Neural progenitor cell (in vitro differentiated cells): ENCODE results near the gene CEP89. TPM values are rescaled to one million over a fixed set of nuclear protein-coding genes. Genes with fewer than 3 reads are reported as not detected.
A peak's percentile ranks its signal among the peaks of the same experiment; 100 is the strongest.
"Not testable (repeated sequence)": the region's sequence is repeated elsewhere in the genome, so short reads cannot be mapped to it uniquely, and the experiment has no call there.

Experiments
- DNase-seq: peaks from one replicate; pipeline ENCODE4 v3.0.0-alpha.2; 2016; ENCODE audit warnings: low spot score
- H2AFZ ChIP-seq: fragments of 200-600 bp; sonication (generic); replicated peaks from 2 replicates; pipeline ENCODE4 v1.6.1; 2016; ENCODE audit warnings: antibody characterized with exemption
- H3F3A ChIP-seq: fragments of 200-600 bp; sonication (generic); 2 replicates; pipeline ENCODE4 v1.6.1; 2016; ENCODE audit warnings: antibody characterized with exemption, low read depth
- H3K27ac ChIP-seq: fragments of 200-600 bp; sonication (generic); 2 replicates; pipeline ENCODE4 v1.5.1; 2016; ENCODE audit warnings: mild to moderate bottlenecking
- H3K27me3 ChIP-seq: fragments of 200-600 bp; sonication (generic); 2 replicates; pipeline ENCODE4 v1.6.1; 2016; ENCODE audit warnings: mild to moderate bottlenecking, moderate library complexity
- H3K36me3 ChIP-seq: fragments of 200-600 bp; sonication (generic); 2 replicates; pipeline ENCODE4 v1.5.1; 2016
- H3K4me1 ChIP-seq: fragments of 200-600 bp; sonication (generic); 2 replicates; pipeline ENCODE4 v1.6.1; 2016; ENCODE audit warnings: mixed run types
- H3K4me2 ChIP-seq: fragments of 200-600 bp; sonication (generic); 2 replicates; pipeline ENCODE4 v1.6.1; 2016
- H3K4me3 ChIP-seq: fragments of 200-600 bp; sonication (generic); 2 replicates; pipeline ENCODE4 v1.5.1; 2016
- H3K79me2 ChIP-seq: fragments of 200-600 bp; sonication (generic); 2 replicates; pipeline ENCODE4 v1.6.1; 2016; ENCODE audit warnings: low read depth
- H3K9ac ChIP-seq: fragments of 200-600 bp; sonication (generic); 2 replicates; pipeline ENCODE4 v1.6.1; 2016
- H3K9me3 ChIP-seq: fragments of 200-600 bp; sonication (generic); 2 replicates; pipeline ENCODE4 v1.5.1; 2016; ENCODE audit warnings: low read depth
- H4K20me1 ChIP-seq: fragments of 200-600 bp; sonication (generic); 2 replicates; pipeline ENCODE4 v1.6.1; 2016; ENCODE audit warnings: low read depth
- H3K27ac Mint-ChIP-seq: 3 replicates; pipeline ENCODE4 v1.8.0; 2021; ENCODE audit warnings: mixed read lengths
- H3K27me3 Mint-ChIP-seq: 2 replicates; pipeline ENCODE4 v1.8.0; 2022; ENCODE audit warnings: low read depth, mild to moderate bottlenecking, inconsistent platforms, moderate library complexity, mixed read lengths; ENCODE audit not compliant: insufficient read depth
- H3K36me3 Mint-ChIP-seq: 3 replicates; pipeline ENCODE4 v1.8.0; 2021; ENCODE audit warnings: mixed read lengths
- H3K4me1 Mint-ChIP-seq: 3 replicates; pipeline ENCODE4 v1.8.0; 2021; ENCODE audit warnings: mixed read lengths
- H3K4me3 Mint-ChIP-seq: 3 replicates; pipeline ENCODE4 v1.8.0; 2021; ENCODE audit warnings: mild to moderate bottlenecking, moderate library complexity, mixed read lengths
- H3K9me3 Mint-ChIP-seq: 3 replicates; pipeline ENCODE4 v1.8.0; 2020; ENCODE audit warnings: mixed read lengths
- EZH2 ChIP-seq: fragments of 200-600 bp; sonication (generic); IDR thresholded peaks from 2 replicates; pipeline ENCODE4 v1.6.1; 2017; ENCODE audit warnings: antibody characterized with exemption, mild to moderate bottlenecking, moderate library complexity
- EZH2phosphoT487 ChIP-seq: fragments of 200-600 bp; sonication (generic); IDR thresholded peaks from 2 replicates; pipeline ENCODE4 v1.6.1; 2017; ENCODE audit warnings: antibody characterized with exemption
- total RNA-seq: library from RNA; depleted of rRNA; stranded (reverse); fragments of >200 nt; gene quantifications from 2 replicates; pipeline ENCODE4 v1.2.3, GENCODE V29; 2015; ENCODE audit warnings: low replicate concordance
- TF ChIP-seq, protein P1 (sequence below): fragments of 200-600 bp; sonication (generic); IDR thresholded peaks from 2 replicates; pipeline ENCODE4 v1.5.1; 2017; ENCODE audit warnings: antibody characterized with exemption, mild to moderate bottlenecking

Gene CEP89
- total RNA-seq, 1 donor from 2014 or later = 26.1 TPM

DNA sequence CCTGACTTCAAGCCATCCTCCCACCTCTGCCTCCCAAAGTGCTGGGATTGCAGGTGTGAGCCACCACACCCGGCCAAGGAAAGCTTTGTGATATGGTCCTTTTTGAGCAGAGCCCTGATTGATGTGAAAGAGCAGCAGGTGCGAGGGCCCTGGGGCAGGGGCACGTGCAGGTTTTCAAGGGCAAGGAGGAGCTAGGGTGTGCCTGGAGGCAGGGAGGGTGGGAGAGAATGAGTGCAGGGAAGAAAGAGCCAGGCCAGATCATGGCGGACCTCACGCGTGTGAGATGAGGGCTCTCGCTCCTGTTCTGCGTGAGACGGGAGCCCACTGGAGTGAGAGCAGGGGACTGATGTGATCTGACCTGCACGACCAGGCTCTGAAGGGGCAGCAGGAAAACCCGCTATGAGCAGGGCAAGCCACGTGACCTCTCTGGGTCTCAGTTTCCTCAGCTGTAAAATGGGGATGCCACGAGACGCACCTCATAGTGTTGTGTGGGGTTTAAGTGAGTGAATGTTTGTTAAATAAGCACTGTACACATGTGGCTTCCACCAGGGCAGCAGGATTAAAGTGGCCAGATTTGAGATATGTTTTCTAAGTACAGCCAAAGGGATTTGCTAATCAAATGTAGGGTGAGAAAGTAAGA, 26.1 kb upstream of the CEP89 start:
- no peaks in the 10 kb centered on the region for H3F3A ChIP-seq
- H3K27ac ChIP-seq = no peak overlapping the region
- no peaks in the 10 kb centered on the region for H3K9me3 ChIP-seq
- Mint-ChIP-seq H3K27me3 (peaks cover 2% of the 10 kb centered on the region), H3K9me3 (no peaks in the 10 kb centered on the region), H3K27ac (no peak overlapping the region), H3K36me3 (peaks cover 10% of the 10 kb centered on the region), H3K4me3 (no peak overlapping the region), H3K4me1 (no peaks in the 10 kb centered on the region)
- no peaks in the 10 kb centered on the region for H3K36me3 ChIP-seq
- H2AFZ ChIP-seq = no peak overlapping the region
- no peak for DNase-seq
- H3K4me3 ChIP-seq = no peak overlapping the region
- H3K27me3 ChIP-seq = no peaks in the 10 kb centered on the region
- H3K79me2 ChIP-seq = no peaks in the 10 kb centered on the region
- H3K4me2 ChIP-seq = no peak overlapping the region
- H3K4me1 ChIP-seq = no peaks in the 10 kb centered on the region
- TF ChIP-seq, protein P1, sequence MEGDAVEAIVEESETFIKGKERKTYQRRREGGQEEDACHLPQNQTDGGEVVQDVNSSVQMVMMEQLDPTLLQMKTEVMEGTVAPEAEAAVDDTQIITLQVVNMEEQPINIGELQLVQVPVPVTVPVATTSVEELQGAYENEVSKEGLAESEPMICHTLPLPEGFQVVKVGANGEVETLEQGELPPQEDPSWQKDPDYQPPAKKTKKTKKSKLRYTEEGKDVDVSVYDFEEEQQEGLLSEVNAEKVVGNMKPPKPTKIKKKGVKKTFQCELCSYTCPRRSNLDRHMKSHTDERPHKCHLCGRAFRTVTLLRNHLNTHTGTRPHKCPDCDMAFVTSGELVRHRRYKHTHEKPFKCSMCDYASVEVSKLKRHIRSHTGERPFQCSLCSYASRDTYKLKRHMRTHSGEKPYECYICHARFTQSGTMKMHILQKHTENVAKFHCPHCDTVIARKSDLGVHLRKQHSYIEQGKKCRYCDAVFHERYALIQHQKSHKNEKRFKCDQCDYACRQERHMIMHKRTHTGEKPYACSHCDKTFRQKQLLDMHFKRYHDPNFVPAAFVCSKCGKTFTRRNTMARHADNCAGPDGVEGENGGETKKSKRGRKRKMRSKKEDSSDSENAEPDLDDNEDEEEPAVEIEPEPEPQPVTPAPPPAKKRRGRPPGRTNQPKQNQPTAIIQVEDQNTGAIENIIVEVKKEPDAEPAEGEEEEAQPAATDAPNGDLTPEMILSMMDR = no peak
- no peak for TF ChIP-seq EZH2phosphoT487
- no peak for TF ChIP-seq EZH2
- no peaks in the 10 kb centered on the region for H4K20me1 ChIP-seq
- H3K9ac ChIP-seq = no peak overlapping the region

DNA sequence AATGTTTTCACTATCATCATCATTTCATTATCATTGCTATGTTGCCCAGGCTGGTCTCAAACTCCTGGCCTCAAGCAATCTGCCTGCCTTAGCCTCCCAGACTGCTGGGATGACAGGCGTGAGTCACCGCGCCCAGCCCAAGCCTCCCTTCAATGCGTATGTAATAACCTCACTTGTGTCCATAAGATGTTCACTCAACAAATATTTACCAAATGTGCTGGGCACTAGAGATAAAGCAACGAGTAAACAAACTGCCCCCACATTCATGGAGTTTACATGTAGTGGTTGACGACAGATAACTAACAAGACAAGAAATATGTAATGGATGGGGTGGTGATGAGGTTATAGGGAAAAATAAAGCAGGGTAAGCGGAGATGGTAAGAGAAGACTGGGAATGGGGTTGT, 25.3 kb upstream of the CEP89 start:
- not testable (repeated sequence) for H3K4me1 ChIP-seq, H3K27ac ChIP-seq, H3K79me2 ChIP-seq, DNase-seq, H3F3A ChIP-seq, H3K9me3 ChIP-seq, H2AFZ ChIP-seq, H3K27me3 ChIP-seq, H3K4me3 Mint-ChIP-seq, H3K9me3 Mint-ChIP-seq, H3K9ac ChIP-seq, H4K20me1 ChIP-seq, H3K4me3 ChIP-seq, H3K36me3 ChIP-seq, H3K27ac Mint-ChIP-seq, H3K4me2 ChIP-seq, H3K4me1 Mint-ChIP-seq, H3K27me3 Mint-ChIP-seq
- H3K36me3 Mint-ChIP-seq = peaks cover 10% of the 10 kb centered on the region

DNA sequence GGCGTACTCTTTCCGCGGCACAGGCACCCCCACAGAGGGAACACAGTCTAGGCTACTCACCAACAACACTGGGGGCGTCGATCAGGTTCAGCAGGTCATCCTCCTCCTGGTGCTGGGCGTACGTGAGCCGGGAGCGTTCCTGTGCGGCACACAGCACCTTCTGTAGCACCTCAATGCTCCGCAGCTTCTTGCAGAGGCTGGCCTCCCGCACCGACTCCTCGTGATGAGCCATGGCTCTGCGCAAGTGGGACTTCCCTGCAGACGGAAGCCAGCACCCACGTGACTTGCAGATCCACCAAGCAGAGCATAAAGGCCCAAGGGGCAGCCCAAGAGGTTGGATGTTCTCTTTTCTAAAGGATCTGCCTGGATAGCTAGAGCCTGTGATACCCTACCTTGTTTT, 24.2 kb upstream of the CEP89 start:
- H3K27ac Mint-ChIP-seq, H2AFZ ChIP-seq: not testable (repeated sequence)

DNA sequence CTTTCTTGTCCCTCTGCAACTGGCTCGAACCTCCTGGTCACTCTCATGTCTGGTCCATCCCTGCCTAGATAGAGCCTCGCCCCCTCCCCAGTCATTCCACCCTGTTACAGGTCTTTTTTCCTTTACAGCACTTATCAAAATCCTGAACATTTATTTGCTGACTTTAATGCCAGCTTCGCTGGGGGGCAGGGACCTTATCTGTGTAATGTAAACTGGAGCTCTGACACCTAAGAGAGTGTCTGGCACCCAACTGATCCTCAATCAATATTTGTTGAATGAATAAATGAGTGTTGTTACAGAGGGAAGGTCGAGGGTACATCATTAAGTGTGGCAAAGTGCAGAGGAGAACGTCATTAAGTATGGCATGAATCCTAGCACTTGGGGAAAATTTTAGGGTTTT, 17.0 kb upstream of the CEP89 start:
- no peak overlapping the region for H3K4me3 Mint-ChIP-seq
- Histone ChIP-seq H3K27me3 (no peaks in the 10 kb centered on the region), H3K4me1 (no peaks in the 10 kb centered on the region), H3K36me3 (no peaks in the 10 kb centered on the region), H2AFZ (no peak overlapping the region), H3K4me2 (no peak overlapping the region), H3K4me3 (no peak overlapping the region), H3K79me2 (no peaks in the 10 kb centered on the region), H4K20me1 (no peaks in the 10 kb centered on the region), H3K27ac (no peak overlapping the region), H3F3A (no peaks in the 10 kb centered on the region), H3K9ac (no peak overlapping the region), H3K9me3 (no peaks in the 10 kb centered on the region)
- no peak overlapping the region for H3K27ac Mint-ChIP-seq
- TF ChIP-seq EZH2 (no peak), EZH2phosphoT487 (no peak)
- TF ChIP-seq, protein P1 = no peak
- DNase-seq = no peak
- no peaks in the 10 kb centered on the region for H3K4me1 Mint-ChIP-seq
- peaks cover 3% of the 10 kb centered on the region for H3K27me3 Mint-ChIP-seq
- H3K36me3 Mint-ChIP-seq = peaks cover 14% of the 10 kb centered on the region
- no peaks in the 10 kb centered on the region for H3K9me3 Mint-ChIP-seq

More for the DNA sequence above, 24.2 kb upstream of the CEP89 start:
- peaks cover 10% of the 10 kb centered on the region for H3K36me3 Mint-ChIP-seq
- not testable (repeated sequence) for H3K9me3 Mint-ChIP-seq, H3K79me2 ChIP-seq, H3K9me3 ChIP-seq, H3K4me3 ChIP-seq, H3K4me3 Mint-ChIP-seq, H3K36me3 ChIP-seq, H3F3A ChIP-seq, DNase-seq, H3K4me1 Mint-ChIP-seq, H3K27me3 Mint-ChIP-seq, H3K4me1 ChIP-seq, H3K4me2 ChIP-seq, H3K27ac ChIP-seq, H3K9ac ChIP-seq, H3K27me3 ChIP-seq, H4K20me1 ChIP-seq

DNA sequence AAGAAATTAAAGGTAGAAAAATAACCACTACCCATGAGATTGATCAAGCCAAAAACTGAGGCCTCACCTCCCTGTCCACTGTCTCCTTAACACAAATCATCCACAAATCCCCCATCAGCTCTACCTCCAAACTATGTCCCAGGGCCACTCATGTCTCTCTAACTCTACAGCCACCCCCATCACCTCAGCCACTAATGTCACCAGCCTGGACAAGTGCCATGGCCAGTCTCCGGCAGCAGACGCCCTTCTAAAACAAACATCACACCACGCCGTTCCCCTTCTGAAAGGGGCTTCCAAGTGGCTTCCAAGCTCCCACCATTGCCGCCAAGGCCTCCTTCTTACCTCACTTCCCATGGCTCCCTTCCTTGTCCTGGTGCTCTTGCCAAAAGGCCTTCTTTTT, 16.5 kb upstream of the CEP89 start:
- H3K9ac ChIP-seq, H3K79me2 ChIP-seq, H3K27me3 ChIP-seq, H3F3A ChIP-seq, DNase-seq, H4K20me1 ChIP-seq, H3K36me3 ChIP-seq, H3K27me3 Mint-ChIP-seq, H3K4me2 ChIP-seq, H3K4me3 Mint-ChIP-seq, H3K9me3 ChIP-seq, H3K4me3 ChIP-seq, H3K27ac ChIP-seq, H3K4me1 Mint-ChIP-seq, H3K9me3 Mint-ChIP-seq, H3K4me1 ChIP-seq, H2AFZ ChIP-seq: not testable (repeated sequence)
- peaks cover 14% of the 10 kb centered on the region for H3K36me3 Mint-ChIP-seq
- peak overlapping the region; percentile 67 for H3K27ac Mint-ChIP-seq

DNA sequence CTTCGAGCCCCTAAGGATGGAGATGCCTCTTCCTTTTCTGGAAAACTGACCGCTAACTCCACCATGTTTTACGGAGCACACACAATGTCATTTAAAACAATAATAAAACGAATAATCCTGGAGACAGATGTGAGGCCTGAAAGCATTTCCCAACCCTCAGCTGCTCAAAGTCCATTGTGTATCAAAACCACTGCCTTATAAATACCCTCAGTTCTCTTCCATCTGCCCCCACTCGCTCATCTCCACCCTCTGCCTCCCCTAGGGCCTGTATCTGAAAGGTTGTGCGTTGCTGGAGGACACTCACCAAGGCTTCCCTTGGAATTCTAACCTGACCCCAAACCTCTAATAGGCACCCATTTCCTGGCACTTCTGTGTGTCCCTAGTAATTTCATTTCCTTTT, 10.7 kb upstream of the CEP89 start:
- not testable (repeated sequence) for H3K27me3 Mint-ChIP-seq, DNase-seq, H3K9me3 ChIP-seq, H3K27ac ChIP-seq, H3K9ac ChIP-seq, H3K27ac Mint-ChIP-seq, H3K27me3 ChIP-seq, H3K4me1 ChIP-seq, H3K79me2 ChIP-seq, H2AFZ ChIP-seq, H3K9me3 Mint-ChIP-seq, H3F3A ChIP-seq, H3K4me1 Mint-ChIP-seq, H3K36me3 ChIP-seq, H3K4me2 ChIP-seq, H3K4me3 ChIP-seq, H3K4me3 Mint-ChIP-seq, H4K20me1 ChIP-seq
- H3K36me3 Mint-ChIP-seq = peaks cover 15% of the 10 kb centered on the region

DNA sequence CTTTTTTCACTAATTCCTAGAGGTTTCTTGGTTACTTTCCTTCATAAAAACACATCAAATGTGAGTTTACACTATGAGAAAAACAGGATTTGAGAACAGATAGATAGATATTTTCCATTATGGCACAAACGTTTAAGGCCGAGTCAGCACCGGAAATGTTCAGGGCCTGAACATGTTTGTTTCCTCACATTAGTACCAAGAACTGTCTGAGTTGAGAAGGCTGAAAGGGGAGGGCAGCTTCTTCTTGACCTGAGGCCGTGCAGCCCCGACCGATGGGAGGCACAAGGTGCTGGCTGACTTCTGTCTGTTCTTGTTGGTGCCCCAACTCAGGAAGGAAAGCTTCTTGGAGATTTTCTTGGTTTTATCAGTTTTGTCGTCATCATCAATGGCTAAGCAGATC, 8.0 kb upstream of the CEP89 start:
- not testable (repeated sequence) for H2AFZ ChIP-seq, H3K27me3 Mint-ChIP-seq, H3K27ac Mint-ChIP-seq, DNase-seq, H3K79me2 ChIP-seq, H3K27me3 ChIP-seq, H3K36me3 ChIP-seq, H3K4me2 ChIP-seq, H3K4me3 ChIP-seq, H3K9me3 Mint-ChIP-seq, H3K36me3 Mint-ChIP-seq, H3K4me1 Mint-ChIP-seq, H3K4me3 Mint-ChIP-seq, H3K9me3 ChIP-seq, H3K4me1 ChIP-seq, H3K27ac ChIP-seq, H3K9ac ChIP-seq
- H3F3A ChIP-seq = peaks cover 12% of the 10 kb centered on the region
- H4K20me1 ChIP-seq = peaks cover 14% of the 10 kb centered on the region
